IPS DF 6.9 (cell line): ENCODE results near the gene KRT86.

ENCODE experiments used
- DNase-seq: peaks from one replicate; pipeline ENCODE4 v3.0.0-alpha.2; 2013; ENCODE audit warnings: low read depth, low spot score
- H3K27ac ChIP-seq: one replicate; pipeline ENCODE4 v1.5.1; 2013; ENCODE audit warnings: low read length, control low read depth
- H3K27me3 ChIP-seq: 2 replicates; pipeline ENCODE4 v1.6.1; 2013; ENCODE audit warnings: mild to moderate bottlenecking, low read length; ENCODE audit not compliant: control insufficient read depth, insufficient read depth
- H3K36me3 ChIP-seq: 2 replicates; pipeline ENCODE4 v1.6.1; 2013; ENCODE audit warnings: low read length; ENCODE audit not compliant: control insufficient read depth, insufficient read depth
- H3K4me1 ChIP-seq: 2 replicates; pipeline ENCODE4 v1.6.1; 2013; ENCODE audit warnings: low read length; ENCODE audit not compliant: control insufficient read depth, insufficient read depth
- H3K4me3 ChIP-seq: 2 replicates; pipeline ENCODE4 v1.5.1; 2013; ENCODE audit warnings: mild to moderate bottlenecking, low read length
- H3K9me3 ChIP-seq: 2 replicates; pipeline ENCODE4 v1.6.1; 2013; ENCODE audit warnings: low read length, inconsistent platforms; ENCODE audit not compliant: control insufficient read depth, insufficient read depth
- WGBS: extraction: QIAGEN DNeasy Blood & Tissue Kit; methylation state at CpG from one replicate; pipeline ENCODE4 v1.1.7; 2013; ENCODE audit warnings: mixed read lengths, missing lambda C conversion rate; ENCODE audit not compliant: insufficient read length, insufficient coverage; 5-methylcytosine and 5-hydroxymethylcytosine counted together

Gene KRT86

DNA sequence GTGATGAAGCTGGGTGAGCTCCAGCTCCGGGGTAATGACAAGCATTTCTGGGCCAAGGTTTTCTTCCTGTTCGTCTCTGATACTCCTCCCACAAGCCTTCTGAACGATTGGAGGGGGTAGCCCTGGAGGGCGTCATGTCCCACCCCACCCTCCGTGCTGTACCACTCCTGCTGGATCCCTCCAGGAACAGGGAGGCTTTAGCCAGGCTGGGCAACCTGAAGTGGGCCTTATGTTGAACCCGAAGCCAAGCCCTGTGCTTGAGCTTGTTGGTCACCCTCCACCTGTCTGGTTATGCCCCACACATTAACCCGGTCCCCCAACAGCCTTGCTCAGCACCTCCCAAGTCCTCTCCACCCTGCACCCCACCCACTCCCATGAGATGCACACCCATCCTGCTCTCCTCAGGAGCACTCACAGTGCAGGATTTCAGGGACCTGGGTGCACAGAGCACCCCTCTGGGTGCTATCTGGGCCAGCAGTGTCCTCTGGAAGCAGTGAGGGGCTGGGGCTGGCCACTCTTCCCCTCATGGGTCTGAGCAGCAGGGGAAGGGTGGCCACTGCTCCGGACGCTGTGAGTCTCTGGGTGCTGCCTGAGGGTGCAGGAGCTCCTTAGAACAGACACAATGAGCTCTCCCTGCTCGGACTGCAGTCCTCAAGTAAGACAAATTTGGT is 53.5 kb downstream of the KRT86 start:
- no peaks in the 10 kb centered on the region for H3K27me3 ChIP-seq
- no peaks in the 10 kb centered on the region for H3K9me3 ChIP-seq
- WGBS, result no CpG with 5 or more reads among the region's 10 CpGs
- H3K4me3 ChIP-seq, result no peak overlapping the region
- H3K36me3 ChIP-seq, result no peaks in the 10 kb centered on the region
- DNase-seq, result no peak
- H3K4me1 ChIP-seq, result no peaks in the 10 kb centered on the region
- no peak overlapping the region for H3K27ac ChIP-seq

DNA sequence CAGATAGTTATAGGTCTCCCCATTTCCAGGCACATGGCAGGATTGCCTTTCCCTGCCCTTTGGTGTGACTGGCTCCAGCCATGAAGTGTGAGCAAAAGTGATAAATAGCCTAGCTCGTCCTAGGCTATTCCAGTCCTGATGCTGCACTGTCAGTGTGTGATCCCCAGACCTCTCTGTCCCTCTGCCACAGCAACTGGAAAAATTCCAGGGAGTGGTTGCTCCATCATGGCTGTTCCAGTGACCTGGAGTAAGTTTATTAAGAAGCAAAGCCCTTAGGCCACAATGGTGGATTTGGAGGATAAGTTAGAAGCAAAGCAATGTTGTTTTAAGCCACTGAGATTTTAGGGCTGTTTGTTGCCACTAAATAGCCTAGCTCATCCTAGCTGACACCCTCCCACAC is 56.6 kb downstream of the KRT86 start:
- Histone ChIP-seq H3K27me3 (no peaks in the 10 kb centered on the region), H3K27ac (no peak overlapping the region), H3K4me1 (no peaks in the 10 kb centered on the region), H3K36me3 (no peaks in the 10 kb centered on the region), H3K9me3 (no peaks in the 10 kb centered on the region; the same call in 1 of the 2 replicates), H3K4me3 (no peak overlapping the region)
- WGBS, result no CpG with 5 or more reads among the region's 1 CpG
- DNase-seq, result no peak

DNA sequence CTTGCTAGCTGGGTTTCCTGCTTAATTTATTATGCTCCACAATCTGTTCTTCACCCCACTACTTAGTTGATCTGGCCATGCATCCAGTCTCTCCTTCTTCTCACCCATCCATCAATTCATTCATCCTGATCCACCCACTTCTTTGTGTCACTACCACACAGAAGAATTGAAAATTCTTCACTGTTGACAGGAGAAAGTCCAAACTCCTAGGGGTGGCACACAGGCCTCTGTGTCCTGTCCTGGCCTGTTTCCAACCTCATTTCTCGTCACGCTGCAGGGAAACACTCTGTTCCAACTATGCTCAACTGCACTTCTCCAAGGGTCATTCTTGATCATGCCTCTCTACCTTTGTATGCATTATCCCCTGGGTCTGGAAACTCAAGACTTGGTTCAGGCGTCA is 57.4 kb downstream of the KRT86 start:
- no peak overlapping the region for H3K4me3 ChIP-seq
- no peaks in the 10 kb centered on the region; the same call in 1 of the 2 replicates for H3K9me3 ChIP-seq
- DNase-seq, result no peak
- no CpG with 5 or more reads among the region's 3 CpGs for WGBS
- H3K36me3 ChIP-seq, result no peaks in the 10 kb centered on the region
- no peak overlapping the region for H3K27ac ChIP-seq
- no peaks in the 10 kb centered on the region for H3K27me3 ChIP-seq
- no peaks in the 10 kb centered on the region for H3K4me1 ChIP-seq

DNA sequence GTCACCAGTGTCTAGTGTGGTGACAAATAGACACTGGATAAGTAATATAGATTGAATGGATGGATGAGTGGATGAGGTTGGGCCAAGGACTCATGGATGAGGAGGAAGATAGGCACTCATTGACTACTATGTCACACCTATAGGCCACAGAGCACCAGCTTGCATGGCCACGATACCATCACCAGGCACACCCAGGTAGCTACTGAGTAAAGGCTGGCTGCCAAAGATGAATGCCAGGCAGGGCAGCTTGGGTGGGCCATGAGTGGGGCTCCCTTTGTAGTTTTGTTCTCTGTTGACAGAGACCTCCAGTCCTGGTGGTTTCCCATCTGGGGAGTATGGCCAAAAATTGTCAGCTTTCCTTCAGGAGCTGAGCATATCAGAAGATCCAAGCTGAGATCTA is 57.9 kb downstream of the KRT86 start:
- Histone ChIP-seq H3K4me1 (no peaks in the 10 kb centered on the region), H3K27me3 (no peaks in the 10 kb centered on the region), H3K4me3 (no peak overlapping the region), H3K36me3 (no peaks in the 10 kb centered on the region), H3K27ac (no peak overlapping the region), H3K9me3 (no peaks in the 10 kb centered on the region; the same call in 1 of the 2 replicates)
- no peak for DNase-seq
- no CpG with 5 or more reads among the region's 1 CpG for WGBS

DNA sequence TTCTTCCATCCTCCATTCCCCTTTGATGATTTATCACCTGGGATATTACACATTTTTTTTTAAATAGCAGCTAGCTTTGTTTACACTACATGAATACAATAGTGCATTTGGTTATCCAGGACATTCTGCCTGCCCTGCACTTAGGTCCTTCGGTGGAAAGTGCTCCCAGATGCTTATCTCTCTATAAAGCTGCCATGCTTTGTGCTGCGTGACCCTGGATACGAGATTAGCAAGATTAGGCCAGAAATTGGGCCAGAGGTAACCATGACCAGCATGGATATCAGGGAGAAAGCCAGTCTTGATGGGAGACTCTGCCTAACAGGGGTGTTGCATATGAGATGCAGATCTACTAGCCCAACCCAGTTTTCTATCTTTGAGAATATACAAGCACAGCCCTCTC is 58.9 kb downstream of the KRT86 start:
- no peak for DNase-seq
- no peak overlapping the region for H3K27ac ChIP-seq
- no peaks in the 10 kb centered on the region for H3K27me3 ChIP-seq
- WGBS, result no CpG with 5 or more reads among the region's 3 CpGs
- no peak overlapping the region for H3K4me3 ChIP-seq
- no peaks in the 10 kb centered on the region; the same call in 1 of the 2 replicates for H3K9me3 ChIP-seq
- no peaks in the 10 kb centered on the region for H3K4me1 ChIP-seq
- no peaks in the 10 kb centered on the region for H3K36me3 ChIP-seq

DNA sequence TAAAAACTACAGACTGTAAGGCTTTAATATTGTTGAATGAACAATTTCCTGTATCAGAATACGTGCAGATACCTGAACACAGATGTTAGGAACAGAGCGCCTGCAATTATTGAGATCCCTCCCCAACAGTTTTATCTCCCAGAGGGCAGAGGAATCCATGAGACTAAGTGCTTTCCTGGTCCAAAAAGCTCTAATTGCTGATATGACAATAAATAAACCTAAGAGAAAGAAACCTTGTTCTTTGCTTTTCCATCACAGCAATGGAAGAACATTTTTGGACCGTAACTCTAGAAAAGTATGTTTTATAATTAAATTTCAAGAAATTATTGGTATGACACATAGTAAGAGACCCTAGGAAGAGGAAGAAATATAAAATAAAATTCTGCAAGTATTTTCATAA is 59.7 kb downstream of the KRT86 start:
- no CpG with 5 or more reads among the region's 3 CpGs for WGBS

DNA sequence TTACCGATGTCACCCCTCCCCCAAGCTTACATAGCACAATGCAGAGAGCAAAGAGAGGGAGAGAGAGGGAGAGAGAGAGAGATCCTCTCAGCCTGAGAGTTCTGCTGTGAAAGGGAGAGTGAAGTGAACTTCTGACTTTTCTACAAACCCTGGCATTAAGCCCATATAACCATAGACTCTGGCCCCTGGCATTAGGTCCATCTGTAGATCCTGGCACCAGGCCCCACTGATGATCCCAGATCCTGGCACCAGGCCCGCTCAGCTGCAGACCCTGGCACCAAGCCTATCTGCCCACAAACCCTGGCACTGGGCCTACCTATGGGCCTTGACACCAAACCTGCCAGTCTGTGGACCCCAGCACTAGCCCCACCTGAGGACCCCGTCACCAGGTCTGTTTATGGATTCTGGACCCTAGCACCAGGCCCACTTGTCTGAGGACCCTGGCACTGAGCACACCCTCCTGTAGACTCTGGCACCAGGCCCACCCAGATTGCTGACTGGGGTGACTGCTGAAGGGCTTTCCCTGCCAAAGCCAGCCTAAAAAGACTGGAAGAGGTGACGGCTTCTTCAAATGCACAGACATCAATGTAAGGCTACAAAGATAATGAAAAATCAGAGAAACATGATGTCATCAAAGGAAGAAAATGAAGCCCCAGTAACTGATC is 61.3 kb downstream of the KRT86 start:
- no peak for DNase-seq
- no CpG with 5 or more reads among the region's 4 CpGs for WGBS

More for the DNA sequence above, 59.7 kb downstream of the KRT86 start:
- no peak overlapping the region for H3K4me3 ChIP-seq
- no peaks in the 10 kb centered on the region for H3K4me1 ChIP-seq
- no peaks in the 10 kb centered on the region; the same call in 1 of the 2 replicates for H3K9me3 ChIP-seq
- no peaks in the 10 kb centered on the region for H3K36me3 ChIP-seq
- no peaks in the 10 kb centered on the region for H3K27me3 ChIP-seq
- no peak overlapping the region for H3K27ac ChIP-seq
- DNase-seq, result no peak

DNA sequence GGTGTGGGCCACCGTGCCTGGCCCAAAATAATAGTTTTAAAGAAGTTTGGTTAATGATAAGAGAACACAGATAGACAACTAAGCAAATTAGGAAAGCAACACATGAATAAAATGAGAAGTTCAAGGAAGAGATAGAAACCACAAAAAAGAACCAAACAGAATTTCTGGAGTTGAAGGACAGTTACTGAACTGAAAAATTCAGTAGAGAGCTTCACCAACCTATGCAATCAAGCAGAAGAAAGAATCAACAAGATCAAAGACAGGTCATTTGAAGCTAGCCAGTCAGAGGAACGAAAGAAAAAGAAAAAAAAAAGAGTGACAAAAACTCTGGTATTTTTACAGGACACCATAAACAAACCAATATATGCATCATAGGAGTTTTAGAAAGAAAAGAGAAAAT is 62.2 kb downstream of the KRT86 start:
- H3K9me3 ChIP-seq, result no peaks in the 10 kb centered on the region; the same call in 1 of the 2 replicates
- H3K36me3 ChIP-seq, result no peaks in the 10 kb centered on the region
- no CpG with 5 or more reads among the region's 2 CpGs for WGBS
- H3K4me1 ChIP-seq, result no peaks in the 10 kb centered on the region
- DNase-seq, result no peak
- H3K27me3 ChIP-seq, result no peaks in the 10 kb centered on the region
- H3K4me3 ChIP-seq, result no peak overlapping the region
- no peak overlapping the region for H3K27ac ChIP-seq

More for the DNA sequence above, 61.3 kb downstream of the KRT86 start:
- no peaks in the 10 kb centered on the region; the same call in 1 of the 2 replicates for H3K9me3 ChIP-seq
- H3K27me3 ChIP-seq, result no peaks in the 10 kb centered on the region
- H3K4me3 ChIP-seq, result no peak overlapping the region
- H3K27ac ChIP-seq, result no peak overlapping the region
- no peaks in the 10 kb centered on the region for H3K4me1 ChIP-seq
- H3K36me3 ChIP-seq, result no peaks in the 10 kb centered on the region

DNA sequence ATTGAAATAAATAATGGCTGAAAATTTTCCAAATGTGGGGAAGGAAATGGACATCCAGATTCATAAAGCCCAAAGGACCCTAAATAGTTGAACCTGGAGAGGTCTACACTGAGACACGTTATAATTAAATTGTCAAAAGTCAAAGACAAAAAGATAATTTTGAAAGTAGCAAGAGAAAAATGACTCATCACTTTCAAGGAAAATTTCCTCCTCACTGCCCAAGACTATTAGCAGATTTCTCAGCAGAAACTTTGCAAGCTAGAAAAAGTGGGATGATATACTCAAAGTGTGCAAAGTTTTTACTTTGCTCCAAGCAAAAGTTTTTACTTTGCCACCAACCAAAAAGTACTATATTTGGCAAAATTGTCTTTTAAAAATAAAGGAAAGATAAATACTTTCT is 62.6 kb downstream of the KRT86 start:
- WGBS, result no CpG with 5 or more reads among the region's 1 CpG
- no peak for DNase-seq
- no peak overlapping the region for H3K27ac ChIP-seq
- no peaks in the 10 kb centered on the region; the same call in 1 of the 2 replicates for H3K9me3 ChIP-seq
- no peak overlapping the region for H3K4me3 ChIP-seq
- no peaks in the 10 kb centered on the region for H3K36me3 ChIP-seq
- no peaks in the 10 kb centered on the region for H3K27me3 ChIP-seq
- no peaks in the 10 kb centered on the region for H3K4me1 ChIP-seq

DNA sequence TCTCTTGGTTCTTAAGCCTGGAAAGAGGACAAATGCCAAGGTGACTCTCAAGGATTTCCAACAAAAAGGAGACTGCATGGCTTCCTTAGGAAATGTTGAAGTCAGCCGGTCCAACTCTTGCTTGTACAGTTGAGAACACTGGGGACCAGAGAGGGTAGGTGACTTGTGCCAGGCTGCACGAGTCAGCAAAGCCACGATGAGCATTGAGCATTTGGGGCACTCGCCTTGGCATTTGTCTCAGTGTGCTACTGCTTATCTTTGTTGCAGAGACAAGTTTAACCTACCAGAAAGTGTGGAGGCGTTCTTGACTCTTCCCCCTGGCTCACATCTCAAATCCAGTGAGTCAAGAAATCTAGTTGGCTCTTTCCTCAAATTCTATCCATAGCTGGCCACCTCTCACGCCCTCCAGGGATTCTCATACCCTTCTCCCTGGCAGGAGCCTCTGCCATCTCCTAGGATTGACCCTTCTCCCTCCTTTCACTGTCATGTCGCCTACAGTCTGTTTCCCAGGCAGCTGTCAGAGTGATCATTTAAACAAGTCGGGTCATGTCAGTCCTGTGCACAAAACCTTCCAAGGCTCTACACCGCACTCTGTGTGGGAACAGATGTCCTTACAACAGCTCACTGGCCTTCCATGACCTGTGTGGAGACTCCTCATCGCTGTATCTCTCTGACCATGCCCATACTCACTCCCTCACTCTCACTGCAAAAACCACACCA is 64.0 kb downstream of the KRT86 start:
- no peak overlapping the region for H3K4me3 ChIP-seq
- H3K27ac ChIP-seq, result no peak overlapping the region
- DNase-seq, result no peak
- no peaks in the 10 kb centered on the region for H3K36me3 ChIP-seq
- no CpG with 5 or more reads among the region's 10 CpGs for WGBS
- H3K27me3 ChIP-seq, result no peaks in the 10 kb centered on the region
- H3K4me1 ChIP-seq, result no peaks in the 10 kb centered on the region
- no peaks in the 10 kb centered on the region; the same call in 1 of the 2 replicates for H3K9me3 ChIP-seq
